ENCODE results near the gene FAM78B.

Gene FAM78B

GRCh38 chr1:166116026-166116425, 50.8 kb downstream of the FAM78B start:
- DNase-seq, result no peak

- no peak for DNase-seq
Measured at GRCh38 chr1:166114419-166114818, 52.4 kb downstream of the FAM78B start.

- DNase-seq, result no peak
Measured at GRCh38 chr1:166113630-166114029, 53.2 kb downstream of the FAM78B start.

GRCh38 chr1:166113031-166113430, 53.8 kb downstream of the FAM78B start:
- DNase-seq, result no peak

GRCh38 chr1:166112425-166112824, 54.4 kb downstream of the FAM78B start:
- no peak for DNase-seq

- DNase-seq, result no peak
Measured at GRCh38 chr1:166111430-166111829, 55.4 kb downstream of the FAM78B start.

- no peak for DNase-seq
Measured at GRCh38 chr1:166090244-166090643, 76.6 kb downstream of the FAM78B start.

- peak in 1 of 2 experiments; percentile 8 for DNase-seq
Measured at GRCh38 chr1:166089804-166090203, 77.0 kb downstream of the FAM78B start.

- DNase-seq, result no peak
Measured at GRCh38 chr1:166088572-166088955, 78.2 kb downstream of the FAM78B start.

- DNase-seq, result no peak
Measured at GRCh38 chr1:166087734-166088571, 78.8 kb downstream of the FAM78B start.

GRCh38 chr1:166086113-166086883, 80.5 kb downstream of the FAM78B start:
- no peak for DNase-seq

- no peak for DNase-seq
Measured at GRCh38 chr1:166084613-166085012, 82.2 kb downstream of the FAM78B start.

GRCh38 chr1:166083887-166084286, 82.9 kb downstream of the FAM78B start:
- no peak for DNase-seq

- DNase-seq, result no peak
Measured at GRCh38 chr1:166082601-166083000, 84.2 kb downstream of the FAM78B start.

- no peak for DNase-seq
Measured at GRCh38 chr1:166080967-166081870, 85.6 kb downstream of the FAM78B start.

GRCh38 chr1:166080277-166080966, 86.4 kb downstream of the FAM78B start:
- DNase-seq, result no peak

GRCh38 chr1:166079276-166079675, 87.5 kb downstream of the FAM78B start:
- DNase-seq, result no peak

- no peak for DNase-seq
Measured at GRCh38 chr1:166073489-166073888, 93.3 kb downstream of the FAM78B start.

GRCh38 chr1:166069390-166069789, 97.4 kb downstream of the FAM78B start:
- no peak for DNase-seq

GRCh38 chr1:166066107-166066506, 100.7 kb downstream of the FAM78B start:
- peak in 1 of 2 experiments; percentile 40 for DNase-seq

GRCh38 chr1:166064951-166065350, 101.8 kb downstream of the FAM78B start:
- no peak for DNase-seq

- peak in 1 of 2 experiments; percentile 69 for DNase-seq
Measured at GRCh38 chr1:166064313-166064926, 102.4 kb downstream of the FAM78B start.

All from NCI-H446 (cell line).